Measurements from ENCODE around the gene MTMR2. TPM values are rescaled to one million over a fixed set of nuclear protein-coding genes. Genes with fewer than 3 reads are reported as not detected.
"Not testable (repeated sequence)": the region's sequence is repeated elsewhere in the genome, so short reads cannot be mapped to it uniquely, and the experiment has no call there.

The MTMR2 gene
- total RNA-seq, 2 donors from 2014 or later = 14.9 to 35.4 TPM

GRCh38 chr11:95835351-95835750, 88.6 kb downstream of the MTMR2 start:
- ATAC-seq (replicated peaks) = no peak
- Mint-ChIP-seq H3K4me1 (no peaks in the 10 kb centered on the region), H3K9me3 (no peaks in the 10 kb centered on the region), H3K36me3 (ENCODE audit: low read depth) (peaks cover 97% of the 10 kb centered on the region), H3K27ac (no peak overlapping the region), H3K27me3 (no peaks in the 10 kb centered on the region), H3K4me3 (no peak overlapping the region)

DNA sequence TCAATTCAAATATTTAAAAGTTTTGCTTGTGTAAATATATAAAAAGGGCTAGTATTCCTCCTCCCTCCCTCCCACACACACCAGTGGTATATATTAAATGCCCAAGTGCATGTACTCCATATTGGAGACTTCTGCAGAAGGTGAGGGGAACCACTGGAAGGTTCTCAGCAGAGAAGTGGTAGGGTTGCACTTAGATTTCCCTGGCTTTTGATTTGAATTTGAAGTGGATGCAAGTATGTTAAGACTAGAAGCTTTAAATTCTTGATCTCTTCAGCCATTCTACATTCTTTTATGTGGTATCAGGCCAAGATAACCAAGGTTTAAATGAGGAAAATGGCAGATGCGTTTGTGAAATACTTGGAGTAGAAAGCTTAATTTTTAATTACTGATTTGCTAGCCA, 90.5 kb downstream of the MTMR2 start:
- Mint-ChIP-seq H3K27ac (no peak overlapping the region), H3K36me3 (ENCODE audit: low read depth) (peaks cover 96% of the 10 kb centered on the region), H3K27me3 (no peaks in the 10 kb centered on the region), H3K4me3 (no peak overlapping the region), H3K4me1 (peaks cover 6% of the 10 kb centered on the region), H3K9me3 (no peaks in the 10 kb centered on the region)
- ATAC-seq (replicated peaks) = no peak

GRCh38 chr11:95832763-95833162, 91.1 kb downstream of the MTMR2 start:
- Mint-ChIP-seq H3K36me3 (ENCODE audit: low read depth) (peaks cover 96% of the 10 kb centered on the region), H3K9me3 (no peaks in the 10 kb centered on the region), H3K4me3 (no peak overlapping the region), H3K27ac (no peak overlapping the region), H3K27me3 (no peaks in the 10 kb centered on the region), H3K4me1 (peaks cover 6% of the 10 kb centered on the region)
- no peak for ATAC-seq (replicated peaks)

GRCh38 chr11:95831198-95831883, 92.6 kb downstream of the MTMR2 start:
- Mint-ChIP-seq H3K4me3 (no peak overlapping the region), H3K4me1 (peaks cover 6% of the 10 kb centered on the region), H3K27ac (peak overlapping the region; percentile 63), H3K9me3 (no peaks in the 10 kb centered on the region), H3K27me3 (no peaks in the 10 kb centered on the region), H3K36me3 (ENCODE audit: low read depth) (peaks cover 93% of the 10 kb centered on the region)
- peak; percentile 35 for ATAC-seq (replicated peaks)

- H3K4me1 Mint-ChIP-seq = peaks cover 6% of the 10 kb centered on the region
- H3K36me3 Mint-ChIP-seq (ENCODE audit: low read depth) = peaks cover 94% of the 10 kb centered on the region
- no peaks in the 10 kb centered on the region for H3K27me3 Mint-ChIP-seq
- H3K27ac Mint-ChIP-seq = peak overlapping the region; percentile 39
- H3K9me3 Mint-ChIP-seq = no peaks in the 10 kb centered on the region
- H3K4me3 Mint-ChIP-seq = no peak overlapping the region
- ATAC-seq (replicated peaks) = peak; percentile 93
These were observed 94.2 kb downstream of the MTMR2 start for GRCh38 chr11:95829580-95830259.

DNA sequence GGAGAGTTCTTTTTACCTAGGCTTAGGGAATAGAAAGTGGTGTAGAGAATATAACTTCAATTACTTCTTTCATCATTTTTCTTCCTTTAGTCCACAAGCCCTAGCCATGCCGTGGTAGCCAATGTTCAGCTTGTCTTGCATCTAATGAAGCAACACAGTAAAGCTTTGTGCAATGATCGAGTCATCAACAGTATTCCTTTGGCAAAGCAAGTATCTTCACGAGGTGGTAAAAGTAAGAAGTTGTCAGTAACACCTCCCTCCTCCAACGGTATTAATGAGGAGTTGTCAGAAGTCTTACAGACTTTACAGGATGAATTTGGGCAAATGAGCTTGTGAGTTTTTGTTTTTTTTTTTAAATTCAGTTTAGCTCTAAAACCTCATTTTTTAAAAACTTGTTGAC, 96.2 kb downstream of the MTMR2 start:
- no peak overlapping the region for H3K27ac Mint-ChIP-seq
- H3K27me3 Mint-ChIP-seq = no peaks in the 10 kb centered on the region
- H3K36me3 Mint-ChIP-seq (ENCODE audit: low read depth) = peaks cover 94% of the 10 kb centered on the region
- ATAC-seq (replicated peaks) = no peak
- no peaks in the 10 kb centered on the region for H3K9me3 Mint-ChIP-seq
- H3K4me3 Mint-ChIP-seq = no peak overlapping the region
- H3K4me1 Mint-ChIP-seq = peaks cover 6% of the 10 kb centered on the region

DNA sequence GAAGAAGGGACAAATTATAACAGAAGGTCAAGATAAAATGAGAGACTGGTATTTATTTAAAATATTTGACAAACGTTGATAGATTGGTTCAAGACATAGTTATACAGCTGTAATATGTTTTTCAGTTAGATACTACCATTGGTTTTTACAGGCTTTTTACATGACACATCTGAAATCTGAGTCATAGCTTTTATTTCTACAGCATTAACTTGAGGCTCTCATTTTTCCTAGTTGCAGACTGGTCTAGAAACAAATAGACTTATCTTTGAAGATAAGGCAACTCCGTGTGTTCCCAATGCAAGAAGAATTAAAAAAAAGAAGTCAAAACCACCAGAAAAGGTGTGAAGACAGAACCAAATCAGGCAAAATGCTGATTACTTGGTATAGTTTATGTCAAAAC, 102.3 kb downstream of the MTMR2 start:
- Mint-ChIP-seq H3K4me3 (no peak overlapping the region), H3K27me3 (no peaks in the 10 kb centered on the region), H3K9me3 (no peaks in the 10 kb centered on the region), H3K4me1 (no peaks in the 10 kb centered on the region), H3K36me3 (ENCODE audit: low read depth) (peaks cover 99% of the 10 kb centered on the region), H3K27ac (no peak overlapping the region)
- ATAC-seq (replicated peaks) = no peak

DNA sequence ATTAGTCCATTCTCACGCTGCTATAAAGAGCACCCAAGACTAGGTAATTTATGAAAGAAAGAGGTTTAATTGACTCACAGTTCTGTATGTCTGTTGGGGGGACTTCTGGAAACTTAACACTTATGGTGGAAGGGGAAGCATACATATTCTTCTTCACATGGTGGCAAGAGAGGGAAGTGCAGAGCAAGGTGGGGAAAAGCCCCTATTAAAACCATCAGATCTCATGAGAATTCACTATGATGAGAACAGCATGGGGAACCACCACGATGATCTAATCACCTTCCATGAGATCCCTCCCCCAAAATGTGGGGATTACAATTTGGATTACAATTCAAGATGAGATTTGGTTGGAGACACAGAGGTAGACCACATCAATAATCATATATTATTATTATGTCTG, 107.9 kb downstream of the MTMR2 start:
- Mint-ChIP-seq H3K36me3 (ENCODE audit: low read depth) (peaks cover 84% of the 10 kb centered on the region), H3K4me3 (no peak overlapping the region), H3K9me3 (no peaks in the 10 kb centered on the region), H3K4me1 (no peaks in the 10 kb centered on the region), H3K27ac (no peak overlapping the region), H3K27me3 (no peaks in the 10 kb centered on the region)
- no peak for ATAC-seq (replicated peaks)

- H3K4me3 Mint-ChIP-seq; H3K27ac Mint-ChIP-seq; ATAC-seq (replicated peaks); H3K27me3 Mint-ChIP-seq; H3K9me3 Mint-ChIP-seq; H3K4me1 Mint-ChIP-seq: not testable (repeated sequence)
- H3K36me3 Mint-ChIP-seq (ENCODE audit: low read depth) = peaks cover 36% of the 10 kb centered on the region
These were observed 112.9 kb downstream of the MTMR2 start for GRCh38 chr11:95811052-95811451.

DNA sequence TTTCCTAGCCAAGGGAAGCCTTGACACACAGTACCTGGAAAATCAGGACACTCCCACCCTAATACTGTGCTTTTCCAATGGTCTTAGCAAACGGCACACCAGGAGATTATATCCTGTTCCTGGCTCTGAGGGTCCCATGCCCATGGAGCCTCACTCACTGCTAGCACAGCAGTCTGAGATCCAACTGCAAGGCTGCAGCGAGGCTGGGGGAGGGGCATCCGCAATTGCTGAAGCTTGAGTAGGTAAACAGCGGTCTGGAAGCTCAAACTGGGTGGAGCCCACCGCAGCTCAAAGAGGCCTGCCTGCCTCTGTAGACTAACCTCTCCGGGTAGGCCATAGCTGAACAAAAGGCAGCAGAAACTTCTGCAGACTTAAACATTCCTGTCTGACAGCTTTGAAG, 117.4 kb downstream of the MTMR2 start:
- peaks cover 16% of the 10 kb centered on the region for H3K4me1 Mint-ChIP-seq
- H3K36me3 Mint-ChIP-seq (ENCODE audit: low read depth) = peaks cover 44% of the 10 kb centered on the region
- not testable (repeated sequence) for ATAC-seq (replicated peaks)

GRCh38 chr11:95805869-95806268, 118.0 kb downstream of the MTMR2 start:
- no peak overlapping the region for H3K27ac Mint-ChIP-seq
- ATAC-seq (replicated peaks) = no peak
- H3K27me3 Mint-ChIP-seq = no peaks in the 10 kb centered on the region
- peaks cover 50% of the 10 kb centered on the region for H3K36me3 Mint-ChIP-seq (ENCODE audit: low read depth)
- peaks cover 4% of the 10 kb centered on the region for H3K9me3 Mint-ChIP-seq
- no peak overlapping the region for H3K4me3 Mint-ChIP-seq
- H3K4me1 Mint-ChIP-seq = peaks cover 16% of the 10 kb centered on the region

More for the DNA sequence above, 117.4 kb downstream of the MTMR2 start:
- not testable (repeated sequence) for H3K27me3 Mint-ChIP-seq, H3K9me3 Mint-ChIP-seq, H3K4me3 Mint-ChIP-seq, H3K27ac Mint-ChIP-seq

- no peaks in the 10 kb centered on the region for H3K27me3 Mint-ChIP-seq
- H3K36me3 Mint-ChIP-seq (ENCODE audit: low read depth) = peaks cover 69% of the 10 kb centered on the region
- no peak overlapping the region for H3K27ac Mint-ChIP-seq
- ATAC-seq (replicated peaks) = no peak
- peaks cover 22% of the 10 kb centered on the region for H3K4me1 Mint-ChIP-seq
- no peak overlapping the region for H3K4me3 Mint-ChIP-seq
- peaks cover 4% of the 10 kb centered on the region for H3K9me3 Mint-ChIP-seq
These were observed 119.9 kb downstream of the MTMR2 start for GRCh38 chr11:95803973-95804372.

DNA sequence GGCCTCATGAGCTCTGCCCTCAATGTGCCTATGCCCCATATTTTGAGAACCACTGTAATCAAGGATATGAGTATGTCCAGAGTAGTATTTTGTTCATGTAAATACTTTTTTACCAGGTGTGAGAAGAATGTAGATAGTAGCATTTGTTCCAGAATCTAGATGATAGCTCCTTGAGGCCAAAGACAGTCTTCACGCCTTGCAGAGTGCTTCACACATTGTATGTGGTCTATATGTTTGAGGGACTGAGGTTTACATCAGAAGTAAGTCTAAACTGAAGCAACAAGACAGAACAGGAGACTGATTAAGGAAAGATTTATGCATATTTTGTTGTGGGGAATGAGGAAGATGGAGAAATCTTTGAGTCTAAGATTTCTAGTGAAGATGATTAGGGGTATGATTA, 121.1 kb downstream of the MTMR2 start:
- Mint-ChIP-seq H3K4me3 (no peak overlapping the region), H3K9me3 (peaks cover 4% of the 10 kb centered on the region), H3K27me3 (no peaks in the 10 kb centered on the region), H3K36me3 (ENCODE audit: low read depth) (peaks cover 77% of the 10 kb centered on the region), H3K27ac (no peak overlapping the region), H3K4me1 (peaks cover 22% of the 10 kb centered on the region)
- no peak for ATAC-seq (replicated peaks)

GRCh38 chr11:95800438-95800837, 123.5 kb downstream of the MTMR2 start:
- Mint-ChIP-seq H3K36me3 (ENCODE audit: low read depth) (peaks cover 81% of the 10 kb centered on the region), H3K27me3 (no peaks in the 10 kb centered on the region), H3K4me3 (no peak overlapping the region), H3K9me3 (no peaks in the 10 kb centered on the region), H3K27ac (no peak overlapping the region), H3K4me1 (peaks cover 16% of the 10 kb centered on the region)
- no peak for ATAC-seq (replicated peaks)

DNA sequence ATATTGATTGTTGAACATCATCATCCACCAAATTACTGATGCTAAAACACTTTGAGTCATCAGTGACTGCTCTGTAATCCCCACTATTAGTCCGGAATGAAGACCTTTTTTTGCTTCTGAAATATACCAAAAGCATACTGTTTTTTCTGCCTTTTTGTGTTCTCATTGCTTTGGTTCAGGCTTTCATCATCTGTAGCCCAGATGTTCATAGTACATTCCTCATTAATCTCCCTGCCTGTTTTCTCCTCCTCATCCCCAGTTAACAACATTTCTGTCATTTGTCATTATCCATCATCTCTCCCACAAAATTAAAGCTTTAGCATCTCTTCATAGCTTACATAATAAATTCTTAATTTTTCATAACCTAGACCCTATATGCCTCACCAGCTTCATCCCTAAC, 124.4 kb downstream of the MTMR2 start:
- peaks cover 20% of the 10 kb centered on the region for H3K4me1 Mint-ChIP-seq
- H3K4me3 Mint-ChIP-seq = no peak overlapping the region
- no peak for ATAC-seq (replicated peaks)
- no peaks in the 10 kb centered on the region for H3K9me3 Mint-ChIP-seq
- no peaks in the 10 kb centered on the region for H3K27me3 Mint-ChIP-seq
- H3K36me3 Mint-ChIP-seq (ENCODE audit: low read depth) = peaks cover 77% of the 10 kb centered on the region
- H3K27ac Mint-ChIP-seq = no peak overlapping the region
